SIG-M5 (cell line): ENCODE measurements around the gene POLR3E.
A peak's percentile ranks its signal among the peaks of the same experiment; 100 is the strongest.
"Not testable (repeated sequence)": the region's sequence is repeated elsewhere in the genome, so short reads cannot be mapped to it uniquely, and the experiment has no call there.

Source experiments
- DNase-seq: peaks from one replicate; lab custom pipeline; 2025; lab: John Stamatoyannopoulos, UW

POLR3E gene

DNA sequence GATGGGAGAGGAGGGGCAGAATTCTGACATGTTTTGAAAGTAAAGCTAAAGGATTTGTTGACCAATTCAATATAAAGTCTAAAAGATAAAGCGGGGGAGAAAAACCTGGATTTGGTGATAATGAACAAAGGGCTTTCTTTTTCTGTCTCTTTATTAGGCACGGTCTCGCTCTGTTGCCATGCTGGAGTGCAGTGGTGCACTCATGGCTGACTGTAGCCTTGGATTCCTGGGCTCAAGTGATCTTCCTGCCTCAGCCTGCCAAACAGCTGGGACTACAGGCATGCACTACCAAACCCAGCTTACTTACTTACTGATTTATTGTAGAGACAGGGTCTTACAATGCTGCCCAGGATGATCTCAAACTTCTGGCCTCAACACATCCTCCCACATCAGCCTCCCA lies 69.7 kb downstream of the POLR3E start:
- DNase-seq: no peak

- DNase-seq: not testable (repeated sequence)
Observed at GRCh38 chr16:22368200-22368826, 71.1 kb downstream of the POLR3E start.

GRCh38 chr16:22369221-22369811 lies 72.1 kb downstream of the POLR3E start:
- DNase-seq: no peak

DNA sequence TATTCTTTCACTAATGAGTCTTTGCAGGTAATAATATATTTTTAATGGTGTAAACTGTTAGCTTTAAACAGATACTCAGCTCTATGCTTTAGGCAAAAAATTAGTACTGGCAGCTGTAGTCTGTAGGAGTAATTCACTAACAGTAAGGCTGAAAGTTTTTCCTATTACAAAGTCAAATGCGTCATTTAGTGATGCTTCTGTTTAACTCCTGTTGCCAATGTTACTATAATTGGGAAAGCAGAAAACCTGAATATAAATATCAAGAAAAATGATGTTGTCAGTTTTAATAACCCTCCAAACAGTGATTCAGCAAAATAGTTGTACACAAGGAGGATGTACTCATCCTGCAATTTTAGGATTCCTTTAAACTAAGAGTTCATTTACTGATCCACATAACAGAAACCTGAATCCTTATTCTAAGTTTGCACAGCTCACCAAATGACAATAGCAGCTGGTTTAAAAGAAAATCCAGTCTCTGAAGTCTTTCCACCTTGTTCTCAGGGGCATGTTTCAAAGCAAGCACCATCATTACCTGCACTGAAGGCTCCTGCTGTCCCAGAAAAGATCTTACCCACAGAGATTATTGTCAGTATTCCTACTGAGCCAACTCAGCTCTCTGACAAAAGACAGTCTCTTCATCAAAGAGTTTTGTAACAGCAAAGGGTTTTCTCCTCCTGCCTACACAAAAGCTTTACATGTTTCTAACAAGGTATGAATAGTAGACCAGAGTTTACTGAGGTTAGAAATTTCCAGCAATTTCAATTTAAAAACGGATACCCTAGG lies 73.0 kb downstream of the POLR3E start:
- DNase-seq: no peak

DNA sequence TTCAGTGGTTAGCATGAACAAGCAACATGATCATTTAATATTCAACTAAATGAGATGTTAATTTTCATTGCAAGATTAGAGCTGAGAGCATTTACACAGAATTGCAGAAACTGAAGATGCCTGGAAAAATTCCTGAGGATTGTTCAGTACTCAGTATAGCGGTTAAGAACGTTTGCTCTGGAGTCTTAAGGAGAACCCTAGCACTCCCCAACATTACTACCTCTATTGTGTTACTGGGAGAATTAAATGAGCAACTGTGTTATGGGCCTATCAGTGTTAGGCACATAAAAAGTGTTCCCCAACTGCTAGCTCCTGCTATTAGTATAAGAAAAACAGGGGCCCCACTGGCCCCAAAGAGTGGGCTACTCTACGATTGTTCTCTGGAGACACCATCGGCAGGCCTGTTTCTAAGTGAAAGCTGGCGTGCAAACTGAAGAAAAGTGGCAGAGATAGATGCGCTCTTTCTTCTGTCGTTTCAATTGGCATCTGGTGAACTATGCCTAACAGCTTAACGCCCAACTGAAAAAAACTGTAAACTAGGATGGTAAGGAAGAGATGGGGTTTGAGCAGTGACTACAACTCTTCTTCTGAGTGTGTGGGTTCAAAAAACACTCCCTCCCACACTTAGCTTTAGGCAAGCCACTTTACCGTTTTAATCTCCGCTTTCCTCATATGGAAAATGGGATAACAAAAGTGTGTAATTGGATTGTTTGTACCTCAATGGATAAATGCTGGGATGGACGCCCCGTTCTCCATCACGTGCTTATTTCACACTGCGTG lies 75.9 kb downstream of the POLR3E start:
- DNase-seq: no peak

- DNase-seq: no peak
Observed at GRCh38 chr16:22373662-22374310, 76.6 kb downstream of the POLR3E start.

DNA sequence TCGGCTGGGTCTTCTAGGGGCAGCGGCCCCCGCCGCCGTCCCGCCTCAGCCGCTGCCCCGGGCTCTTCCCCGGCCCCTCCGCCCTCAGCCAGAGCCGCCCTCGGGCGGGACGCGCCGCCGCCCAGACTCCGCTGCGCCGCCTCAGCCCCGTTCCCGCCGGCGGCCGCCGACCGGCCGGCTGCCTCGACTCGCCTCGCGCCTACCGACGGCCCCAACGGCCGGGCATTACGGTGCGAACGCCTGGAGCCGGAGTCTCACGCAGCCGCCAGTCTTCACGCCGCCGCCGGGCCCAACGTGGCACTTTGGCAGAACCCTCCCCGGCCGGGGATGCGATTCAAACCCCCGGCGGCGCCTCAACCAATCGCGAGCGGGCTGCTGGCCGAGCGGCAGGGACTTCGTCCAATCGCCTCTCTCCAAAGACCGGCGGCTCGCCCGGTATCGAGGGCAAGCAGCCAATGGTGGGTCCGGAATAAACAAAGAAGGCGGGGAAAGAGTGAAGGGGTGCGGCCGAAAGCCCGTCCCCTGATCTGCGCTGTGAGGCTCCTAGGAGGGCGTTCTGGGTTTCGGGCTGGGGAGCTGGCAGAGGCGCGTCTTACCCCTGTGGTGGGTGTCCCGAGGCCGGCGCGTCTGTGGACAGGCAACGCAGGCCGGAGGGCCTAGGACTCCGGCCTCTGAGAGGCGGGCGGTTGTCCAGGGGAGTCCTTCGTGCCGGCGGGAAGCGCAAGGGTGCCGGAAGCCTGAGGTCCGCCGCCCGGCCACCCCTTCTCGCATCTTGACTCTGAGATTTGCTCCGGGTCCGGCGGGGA lies 77.3 kb downstream of the POLR3E start, which contains the start of gene CDR2:
Gene CDR2 (minus strand): TSS at position 309 of the 806 bp plus-strand sequence. CDS start 310 bp downstream, outside the sequence.
- peak; percentile 67 for DNase-seq

- DNase-seq: no peak
Observed at GRCh38 chr16:22375117-22375962, 78.1 kb downstream of the POLR3E start.

DNA sequence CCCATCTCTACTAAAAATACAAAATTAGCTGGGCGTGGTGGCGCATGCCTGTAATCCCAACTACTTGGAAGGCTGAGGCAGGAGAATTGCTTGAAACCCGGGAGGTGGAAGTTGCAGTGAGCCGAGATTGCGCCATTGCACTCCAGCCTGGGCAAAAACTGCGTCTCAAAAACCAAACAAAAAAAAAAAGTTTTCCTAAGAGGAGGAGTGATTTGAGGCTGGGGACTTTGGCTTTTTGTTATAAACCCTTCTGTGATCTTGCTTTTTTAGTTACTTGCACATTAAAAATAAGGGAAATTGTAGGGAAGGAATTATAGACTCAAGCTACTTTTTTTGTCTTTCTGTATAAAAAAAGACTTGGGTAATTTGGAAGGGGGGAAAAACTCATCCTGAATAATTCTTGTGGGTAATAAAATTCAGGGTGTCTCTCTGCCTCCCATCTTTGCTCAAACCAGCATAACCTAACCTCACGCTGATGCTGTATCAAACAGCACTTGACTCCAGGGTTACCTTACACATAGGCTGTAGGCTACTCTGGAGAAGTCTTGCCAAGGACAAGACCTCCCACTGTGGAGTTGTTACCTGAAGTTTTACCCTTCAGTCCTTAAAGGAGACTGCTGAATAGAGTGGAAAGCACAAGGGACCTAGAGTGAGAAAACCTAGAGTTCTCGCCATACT lies 78.9 kb downstream of the POLR3E start:
- no peak for DNase-seq

GRCh38 chr16:22379656-22380055 lies 82.4 kb downstream of the POLR3E start:
- no peak for DNase-seq

DNA sequence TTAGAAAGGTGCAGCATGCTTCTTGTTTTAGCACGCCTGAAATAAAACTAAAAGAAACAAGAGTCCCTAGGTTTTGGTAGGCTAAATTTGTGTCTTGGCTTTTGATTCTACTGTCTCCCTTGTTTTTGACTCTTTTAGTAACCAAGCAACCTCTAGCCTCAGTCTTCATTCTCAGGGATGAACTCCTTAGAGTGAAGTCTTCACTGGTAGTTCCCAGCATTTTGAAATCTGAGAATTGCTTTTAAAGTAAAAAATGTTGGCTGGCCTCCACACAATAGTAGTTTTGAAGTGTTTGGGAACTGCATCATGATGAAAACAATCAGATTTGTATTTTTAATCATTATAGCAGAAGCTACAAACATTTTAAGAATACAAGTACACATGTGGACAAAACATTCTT lies 83.3 kb downstream of the POLR3E start:
- no peak for DNase-seq

GRCh38 chr16:22381392-22381791 lies 84.2 kb downstream of the POLR3E start:
- no peak for DNase-seq

- no peak for DNase-seq
Observed at GRCh38 chr16:22383827-22384226, 86.6 kb downstream of the POLR3E start.
